K562 (cell line): Measurements from ENCODE around the gene C3orf52. TPM values are rescaled to one million over a fixed set of nuclear protein-coding genes. Genes with fewer than 3 reads are reported as not detected.

Source experiments
- ATAC-seq: fragments of 200-7000 bp; cut with Tn5 transposase; 3 replicates; pipeline ENCODE4 v1.9.1; 2020; ENCODE audit warnings: moderate library complexity
- BruUV-seq: library from RNA; stranded (reverse); fragments of 400-500 nt; replicated peaks from 2 replicates; lab custom pipeline; 2021; lab: Mats Ljungman, UMichigan
- CTCF ChIA-PET: fragments of 300-600 bp; formaldehyde crosslinking; extraction: SDS; loops from one replicate; lab custom pipeline; 2021; ENCODE audit warnings: low intra/inter-chr PET ratio; lab: Yijun Ruan, JAX
- POLR2A ChIA-PET: fragments of 300-600, 350-650 bp; sonication (Branson Sonifier 250); formaldehyde crosslinking; extraction: SDS; loops from one replicate; lab custom pipeline; 2021; ENCODE audit warnings: antibody characterized with exemption, inconsistent platforms; lab: Yijun Ruan, JAX
- DNase-seq, 4 experiments: peaks; one replicate each; pipeline versions ENCODE4 v3.0.0 to v3.0.0-alpha.2; 2011 to 2018; ENCODE audit warnings: low spot score in 3 of 4, mixed read lengths in 3 of 4; ENCODE audit errors: extremely low read depth in 1 of 4
- FAIRE-seq: peaks from 2 replicates; lab custom pipeline; 2011; peaks lifted over from hg19 to GRCh38; lab: Jason Lieb, UNC
- H2AFZ ChIP-seq: 2 replicates; pipeline ENCODE4 v1.6.0; 2011; ENCODE audit warnings: low read depth, low read length, control low read depth, inconsistent platforms
- H3K27ac ChIP-seq: fragments of 200-600 bp; 3 replicates; pipeline ENCODE4 v1.8.0; 2011; ENCODE audit warnings: low read depth, mild to moderate bottlenecking, control low read depth, inconsistent platforms, low read length, moderate library complexity, mixed read lengths; ENCODE audit errors: extremely low read depth
- H3K27me3 ChIP-seq, 2 experiments: fragments of 300-600 bp in 1 of 2; 2 replicates in 1 of 2; 3 replicates in 1 of 2; pipeline versions ENCODE4 v1.6.0 to v1.8.0; 2011; ENCODE audit warnings: inconsistent platforms in 2 of 2, low read length in 2 of 2, mild to moderate bottlenecking in 1 of 2, mixed read lengths in 1 of 2, moderate library complexity in 1 of 2; ENCODE audit not compliant: control insufficient read depth in 2 of 2, insufficient read depth in 2 of 2
- H3K36me3 ChIP-seq: fragments of 300-600 bp; 3 replicates; pipeline ENCODE4 v1.8.0; 2011; ENCODE audit warnings: mild to moderate bottlenecking, low read length, inconsistent platforms; ENCODE audit not compliant: control insufficient read depth, insufficient read depth
- H3K4me1 ChIP-seq, 2 experiments: fragments of 200-600 bp in 1 of 2; replicated peaks in 1 of 2; 2 replicates in 1 of 2; 3 replicates in 1 of 2; pipeline versions ENCODE4 v1.5.1 to v1.8.0; 2011; ENCODE audit warnings: inconsistent platforms in 2 of 2, low read length in 2 of 2, mild to moderate bottlenecking in 1 of 2, mixed read lengths in 1 of 2, moderate library complexity in 1 of 2; ENCODE audit not compliant: control insufficient read depth in 2 of 2, insufficient read depth in 2 of 2
- H3K4me2 ChIP-seq: 2 replicates; pipeline ENCODE4 v1.6.1; 2011; ENCODE audit warnings: low read length, control low read depth, inconsistent platforms, mixed read lengths; ENCODE audit not compliant: insufficient read depth
- H3K4me3 ChIP-seq: fragments of 200-600 bp; sonication (generic), shearing (Covaris generic); 2 replicates; pipeline ENCODE4 v1.5.1; 2016; ENCODE audit warnings: control low read depth, inconsistent platforms
- H3K79me2 ChIP-seq: fragments of 200-600 bp; 3 replicates; pipeline ENCODE4 v1.8.0; 2011; ENCODE audit warnings: low read length, inconsistent platforms; ENCODE audit not compliant: control insufficient read depth, insufficient read depth
- H3K9ac ChIP-seq, 2 experiments: 2 replicates each; pipeline versions ENCODE4 v1.6.0 to v1.6.1; 2011; ENCODE audit warnings: low read depth in 2 of 2, low read length in 2 of 2, control low read depth in 1 of 2, inconsistent platforms in 1 of 2, mild to moderate bottlenecking in 1 of 2, mixed read lengths in 1 of 2; ENCODE audit not compliant: insufficient read depth in 1 of 2
- H3K9me1 ChIP-seq: one replicate; pipeline ENCODE4 v1.6.0; 2011; ENCODE audit warnings: inconsistent platforms, mild to moderate bottlenecking, low read length, moderate library complexity; ENCODE audit not compliant: control insufficient read depth, insufficient read depth
- H3K9me3 ChIP-seq: replicated peaks from 2 replicates; pipeline ENCODE4 v1.5.1; 2011; ENCODE audit warnings: low read depth, low read length, inconsistent platforms; ENCODE audit not compliant: control insufficient read depth, insufficient read depth
- H4K20me1 ChIP-seq: replicated peaks from 2 replicates; pipeline ENCODE4 v1.6.1; 2011; ENCODE audit warnings: low read length, inconsistent platforms, mixed read lengths; ENCODE audit not compliant: control insufficient read depth, insufficient read depth
- IRF2 ChIP-seq: sonication (generic); formaldehyde crosslinking; IDR thresholded peaks from 2 replicates; pipeline ENCODE4 v1.8.1; 2022; ENCODE audit warnings: mild to moderate bottlenecking, missing genetic modification reagents
- MAX ChIP-seq: sonication (generic); formaldehyde crosslinking; IDR thresholded peaks from 2 replicates; pipeline ENCODE4 v1.9.0; 2022; ENCODE audit warnings: mild to moderate bottlenecking, missing genetic modification reagents
- NONO ChIP-seq, 2 experiments: fragments of 200-400 bp in 1 of 2; fragments of 450-650 bp in 1 of 2; formaldehyde crosslinking in 1 of 2; IDR thresholded peaks; 2 replicates each; pipeline ENCODE4 v1.6.1; 2017; ENCODE audit warnings: low read depth in 2 of 2, mild to moderate bottlenecking in 2 of 2, moderate library complexity in 2 of 2, low read length in 1 of 2
- NRF1 ChIP-seq, 2 experiments: fragments of 450-650 bp; IDR thresholded peaks in 1 of 2; conservative IDR thresholded peaks in 1 of 2; 2 replicates each; pipeline ENCODE4 v1.6.1; 2014; ENCODE audit warnings: mild to moderate bottlenecking in 2 of 2
- PHF8 ChIP-seq: fragments of 200-600 bp; sonication (generic); IDR thresholded peaks from 2 replicates; pipeline ENCODE4 v1.6.1; 2012; ENCODE audit warnings: mixed run types, mild to moderate bottlenecking, inconsistent platforms, low read length, moderate library complexity, borderline replicate concordance
- SFPQ ChIP-seq: fragments of 200-400 bp; formaldehyde crosslinking; IDR thresholded peaks from 2 replicates; pipeline ENCODE4 v1.6.1; 2017; ENCODE audit warnings: mild to moderate bottlenecking, low read depth, low read length, moderate library complexity
- TRIM28 ChIP-seq: fragments of 450-650 bp; IDR thresholded peaks from 2 replicates; pipeline ENCODE4 v1.6.1; 2017
- ZC3H11A ChIP-seq: IDR thresholded peaks from 2 replicates; pipeline ENCODE4 v1.6.1; 2012; ENCODE audit warnings: low read depth, low read length, improper control_type of control experiment
- WGBS: fragments of 100-300 bp; shearing (Covaris generic); methylation state at CpG from one replicate; pipeline ENCODE4 v1.1.6; 2016; ENCODE audit warnings: low coverage, mixed read lengths; ENCODE audit not compliant: insufficient coverage; ENCODE audit errors: missing lambda C conversion rate; 5-methylcytosine and 5-hydroxymethylcytosine counted together
- in situ Hi-C: fragments of 300-500 bp; cut with MboI; formaldehyde crosslinking; loops from 4 replicates; pipeline ENCODE4 v1.15.0; 2018; ENCODE audit warnings: inconsistent platforms, mixed read lengths
- intact Hi-C: fragments of 100-400 bp; cut with micrococcal nuclease; formaldehyde crosslinking; loops from 2 replicates; pipeline ENCODE4 v1.14.2; 2022
- polyA plus RNA-seq, 8 experiments: library from polyadenylated mRNA; depleted of rRNA in 4 of 8; stranded (reverse) in 5 of 8; unstranded in 3 of 8; fragments of >200 nt; fragmentation: Nextera tagmentation in 2 of 8; fragmentation: Illumina TruSeq in 1 of 8; extraction: Ambion mirVana in 2 of 8; extraction: Trizol in 1 of 8; gene quantifications; 2 replicates each; pipeline versions ENCODE4 v1.2.1 to v1.2.3, GENCODE V29; 2011 to 2014; ENCODE audit warnings: inconsistent platforms in 1 of 8, missing spikeins in 1 of 8
- total RNA-seq, 7 experiments: library from RNA; depleted of rRNA in 6 of 7; stranded (reverse); fragments of >200 nt in 6 of 7; fragmentation: Illumina TruSeq in 2 of 7; extraction: Trizol in 2 of 7; gene quantifications; 2 replicates each; pipeline versions ENCODE4 v1.2.1 to v1.2.3, GENCODE V29; 2011 to 2021; ENCODE audit warnings: low replicate concordance in 1 of 7

C3orf52 gene
- total and polyA plus RNA-seq, 9 of the 15 experiments (the other 6 are each of a cell fraction or from before 2014, with no cell fraction given), result 2.8 to 6.1 (median 3.8) TPM

GRCh38 chr3:112132554-112132953 is 46.4 kb downstream of the C3orf52 start (continued):
- no peak for TF ChIP-seq SFPQ
- TF ChIP-seq PHF8, result no peak
- TF ChIP-seq TRIM28, result no peak
- no peak for TF ChIP-seq IRF2 (CRISPR knock-in tag)
- no peak for TF ChIP-seq NONO (IDR thresholded peaks at IDR 0.05; ENCODE audit: low read depth in 2 of 2, low read length in 1 of 2)
- no peak for TF ChIP-seq ZC3H11A

- WGBS, result 3% methylated on average over 3 of the region's 5 CpGs
- no peak for ATAC-seq
- POLR2A ChIA-PET, result no interaction called here
- CTCF ChIA-PET, result no interaction called here
- Histone ChIP-seq H3K9me1 (no peaks in the 10 kb centered on the region), H3K4me2 (no peak within 1 kb of the TSS), H3K9ac (no peak within 1 kb of the TSS), H3K27ac (no peak within 1 kb of the TSS), H2AFZ (no peak within 1 kb of the TSS), H3K4me1 (peaks cover 0 to 7% of the 10 kb centered on the region in 2 experiments; a peak in 1 of 5 replicates), H3K4me3 (no peak within 1 kb of the TSS), H4K20me1 (no peaks in the 10 kb centered on the region), H3K79me2 (no peaks in the 10 kb centered on the region), H3K36me3 (no peaks in the 10 kb centered on the region), H3K9me3 (no peaks in the 10 kb centered on the region), H3K27me3 (no peaks in the 10 kb centered on the region)
- no peak for DNase-seq
- in situ Hi-C loops, result no loop called here
- intact Hi-C loops, result loop anchor here (10.0 kb wide), 1 partner anchor 142 kb away; no protein-coding TSS in a partner anchor
- TF ChIP-seq NRF1 (conservative IDR thresholded peaks at IDR 0.05 in 1 of 2, IDR thresholded peaks at IDR 0.05 in 1 of 2), result peak; percentile 45 to 62
- TF ChIP-seq MAX (CRISPR knock-in tag), result no peak
- FAIRE-seq, result no peak
- BruUV-seq, result no TSS peak
Observed at GRCh38 chr3:112132975-112133448, 46.8 kb downstream of the C3orf52 start, which contains the start of gene GCSAM. Gene GCSAM, minus strand, starts transcription at chr3:112133248. Its CDS starts 128 bp downstream, at chr3:112133120.
